ENCODE measurements around the gene BARX1.
"Not testable (repeated sequence)": the region's sequence is repeated elsewhere in the genome, so short reads cannot be mapped to it uniquely, and the experiment has no call there.

Gene BARX1

GRCh38 chr9:93967020-93967803, 12.1 kb upstream of the BARX1 start:
- FAIRE-seq, result no peak

GRCh38 chr9:93965830-93966577, 10.8 kb upstream of the BARX1 start:
- FAIRE-seq (no peak), DNase-seq (ENCODE audit: insufficient read length, low spot score) (no peak)

More at GRCh38 chr9:93967020-93967803, 12.1 kb upstream of the BARX1 start:
- no peak for DNase-seq (ENCODE audit: insufficient read length, low spot score)

- no peak for FAIRE-seq
- no peak for DNase-seq (ENCODE audit: insufficient read length, low spot score)
Observed at GRCh38 chr9:93964685-93965084, 9.5 kb upstream of the BARX1 start.

GRCh38 chr9:93963969-93964368, 8.8 kb upstream of the BARX1 start:
- no peak for DNase-seq (ENCODE audit: insufficient read length, low spot score)
- FAIRE-seq, result no peak

- not testable (repeated sequence) for FAIRE-seq; DNase-seq (ENCODE audit: insufficient read length, low spot score)
Observed at GRCh38 chr9:93963489-93963888, 8.3 kb upstream of the BARX1 start.

- DNase-seq (ENCODE audit: insufficient read length, low spot score) (peak; percentile 74), FAIRE-seq (no peak)
Observed at GRCh38 chr9:93962561-93963440, 7.6 kb upstream of the BARX1 start.

GRCh38 chr9:93962017-93962416, 6.9 kb upstream of the BARX1 start:
- DNase-seq (ENCODE audit: insufficient read length, low spot score) (no peak), FAIRE-seq (no peak)

- FAIRE-seq (no peak), DNase-seq (ENCODE audit: insufficient read length, low spot score) (no peak)
Observed at GRCh38 chr9:93960971-93961841, 6.1 kb upstream of the BARX1 start.

GRCh38 chr9:93960221-93960970, 5.2 kb upstream of the BARX1 start:
- DNase-seq (ENCODE audit: insufficient read length, low spot score) (no peak), FAIRE-seq (no peak)

GRCh38 chr9:93959739-93960154, 4.6 kb upstream of the BARX1 start:
- no peak for DNase-seq (ENCODE audit: insufficient read length, low spot score)
- no peak for FAIRE-seq

- DNase-seq (ENCODE audit: insufficient read length, low spot score) (no peak), FAIRE-seq (no peak)
Observed at GRCh38 chr9:93958819-93959682, 3.9 kb upstream of the BARX1 start.

- DNase-seq (ENCODE audit: insufficient read length, low spot score) (no peak), FAIRE-seq (no peak)
Observed at GRCh38 chr9:93958121-93958818, 3.1 kb upstream of the BARX1 start.

GRCh38 chr9:93955981-93956784, 1.0 kb upstream of the BARX1 start:
- FAIRE-seq (no peak), DNase-seq (ENCODE audit: insufficient read length, low spot score) (no peak)

- DNase-seq (ENCODE audit: insufficient read length, low spot score), result no peak
- no peak for FAIRE-seq
Observed at GRCh38 chr9:93954434-93955061, 607 bp downstream of the BARX1 start.

GRCh38 chr9:93953496-93954433, 1.4 kb downstream of the BARX1 start:
- DNase-seq (ENCODE audit: insufficient read length, low spot score), result no peak
- no peak for FAIRE-seq
